Stimulated activated CD8-positive, alpha-beta memory T cell treated with anti-CD3 and anti-CD28 coated beads, Interleukin-12 subunit alpha, Interleukin-12 subunit beta, amount 100 ng/mL, for 1 hour (primary cell): Measurements from ENCODE around the gene ERG.

ENCODE experiments used
- DNase-seq: peaks from one replicate; pipeline ENCODE4 v3.0.0-alpha.2; 2020; ENCODE audit warnings: low read depth

ERG gene

DNA sequence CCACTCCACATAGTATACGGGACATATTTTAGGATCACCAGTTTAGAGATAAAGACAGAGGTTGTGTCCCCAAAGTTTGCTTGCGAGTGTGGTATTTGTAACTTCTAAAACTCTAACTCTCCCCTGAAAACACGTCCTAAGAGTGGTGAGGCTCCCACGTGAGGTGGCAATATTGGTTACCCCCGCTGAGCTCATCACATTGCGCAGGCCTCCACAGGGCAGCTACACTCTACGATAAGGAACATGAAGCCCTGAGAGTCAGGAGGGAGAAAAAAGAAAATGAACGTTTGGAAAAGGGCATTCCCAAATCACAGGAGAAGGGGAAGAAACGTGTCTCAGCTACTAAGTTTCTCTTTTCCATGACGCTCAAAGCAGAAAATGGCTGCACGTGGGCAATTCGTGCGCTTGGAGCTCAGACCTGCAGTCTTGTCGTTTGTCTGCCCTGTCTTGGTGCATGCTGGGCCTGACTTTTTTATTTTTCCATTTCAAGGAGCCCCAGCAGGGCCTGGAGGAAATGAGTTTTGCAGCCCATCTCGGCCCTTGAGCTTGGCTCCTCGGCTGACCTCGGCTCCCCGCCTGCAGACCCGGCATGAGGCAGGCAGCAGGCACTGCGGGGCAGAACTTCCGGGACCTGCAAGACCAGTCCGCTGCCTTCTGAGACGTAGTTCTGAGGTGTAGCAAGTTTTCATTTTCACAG, 25.7 kb downstream of the ERG start:
- no peak for DNase-seq

- no peak for DNase-seq
These were observed 26.5 kb downstream of the ERG start for GRCh38 chr21:38471766-38472165.

- no peak for DNase-seq
These were observed 27.5 kb downstream of the ERG start for GRCh38 chr21:38470755-38471154.

GRCh38 chr21:38469642-38470041, 28.6 kb downstream of the ERG start:
- DNase-seq, result no peak

DNA sequence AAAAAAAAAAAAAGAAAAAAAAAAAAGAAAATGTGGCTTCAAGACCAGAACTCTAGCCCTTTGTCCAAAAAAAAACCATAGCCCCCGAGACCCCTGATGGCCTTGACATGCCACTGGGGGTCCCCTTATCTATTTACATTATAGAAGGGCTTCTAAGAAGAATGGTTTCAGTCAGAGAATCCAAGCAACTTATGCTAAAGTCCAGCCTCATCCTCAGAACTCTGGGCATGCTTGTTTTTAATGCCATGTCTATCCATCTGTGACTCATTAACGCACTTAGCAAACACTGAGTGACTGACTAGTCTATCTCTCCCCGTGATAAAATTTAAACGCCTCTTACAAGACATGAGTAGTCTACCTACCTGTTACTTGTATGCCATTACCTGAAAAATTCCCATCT, 29.3 kb downstream of the ERG start:
- DNase-seq, result no peak

GRCh38 chr21:38467911-38468310, 30.4 kb downstream of the ERG start:
- no peak for DNase-seq

DNA sequence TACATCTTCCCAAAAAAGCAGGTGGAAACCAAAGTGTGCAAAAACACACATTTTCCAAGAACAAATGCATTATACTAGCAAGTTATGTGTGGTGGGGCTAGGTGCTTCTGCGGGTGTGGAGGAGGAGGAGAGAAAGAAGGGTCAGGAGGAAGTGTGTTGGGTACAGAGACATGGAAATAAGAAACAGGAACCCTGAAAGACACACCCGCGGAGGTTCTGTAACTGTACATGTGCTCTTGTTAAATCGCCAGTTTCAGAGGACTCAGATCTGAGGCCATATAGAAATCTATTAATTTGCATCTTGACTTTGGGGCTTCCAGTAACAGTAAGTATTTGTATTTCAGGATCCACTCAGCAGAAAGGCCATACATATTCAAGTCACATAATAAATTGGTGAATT, 30.9 kb downstream of the ERG start:
- DNase-seq, result no peak

DNA sequence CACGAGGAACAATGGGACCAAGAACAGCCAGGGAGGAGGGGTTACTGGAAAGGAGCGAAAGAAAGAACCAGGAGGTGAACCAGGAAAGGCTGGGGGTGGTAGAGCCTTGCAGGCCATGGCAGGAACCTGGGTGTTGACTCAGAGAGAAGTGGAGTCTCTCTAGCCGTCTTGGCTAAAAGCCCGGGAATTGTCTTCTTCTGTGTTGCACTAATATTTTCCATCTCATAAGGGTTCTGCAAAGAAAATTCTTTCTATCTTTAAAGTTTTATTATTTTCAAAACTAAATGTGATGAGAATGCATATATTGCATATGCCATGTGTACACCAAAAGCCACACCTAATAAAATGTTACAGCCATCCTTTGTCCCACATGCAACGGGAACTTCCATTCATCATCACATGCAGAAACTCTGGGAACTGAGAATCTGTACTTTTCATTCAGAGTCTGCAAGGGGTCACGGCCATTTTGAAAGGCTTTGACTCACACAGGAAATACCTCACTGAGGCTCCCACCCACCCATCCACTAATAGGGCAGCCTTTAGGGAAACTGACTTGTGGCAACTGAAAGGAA, 38.0 kb downstream of the ERG start:
- no peak for DNase-seq

DNA sequence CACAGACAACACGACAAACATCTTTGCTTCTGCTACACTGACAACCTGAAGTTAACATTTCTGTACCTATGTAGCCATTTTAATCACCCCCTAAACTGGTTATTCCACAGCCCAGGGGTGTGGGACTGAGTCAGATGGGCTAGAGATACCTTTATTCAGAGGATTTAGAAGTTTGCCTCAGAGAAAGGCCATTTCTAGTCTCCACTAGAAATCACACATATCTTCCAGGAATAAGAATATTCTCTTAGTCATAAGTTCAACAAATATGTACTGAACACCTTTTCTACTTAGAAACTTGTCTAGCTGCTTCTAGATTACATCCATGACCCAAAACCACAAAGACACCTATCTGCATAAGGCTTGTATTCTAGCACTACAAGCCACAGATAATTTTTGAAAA, 38.8 kb downstream of the ERG start:
- no peak for DNase-seq

- no peak for DNase-seq
These were observed 42.9 kb downstream of the ERG start for GRCh38 chr21:38455403-38455802.

- no peak for DNase-seq
These were observed 43.6 kb downstream of the ERG start for GRCh38 chr21:38454702-38455101.

DNA sequence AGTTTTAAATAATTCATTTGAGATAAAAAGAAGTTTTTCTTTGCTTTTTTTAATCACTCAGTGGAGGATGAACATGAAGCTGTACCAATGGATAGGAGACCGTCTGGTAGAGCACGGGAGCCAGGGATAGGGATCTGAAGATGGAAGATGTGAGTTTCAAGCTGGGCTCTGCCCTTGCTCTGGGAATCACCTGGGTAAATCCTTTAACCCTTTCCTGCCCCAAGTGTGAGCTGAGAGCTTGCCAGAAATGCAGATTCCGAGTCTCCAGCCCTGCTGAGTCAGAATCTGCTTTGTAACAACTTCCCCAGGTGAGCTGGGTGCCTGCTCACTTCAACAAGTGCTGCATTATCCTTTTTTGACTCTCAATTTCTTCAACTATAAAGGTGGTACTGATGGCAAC, 44.1 kb downstream of the ERG start:
- DNase-seq, result no peak

- no peak for DNase-seq
These were observed 49.4 kb downstream of the ERG start for GRCh38 chr21:38448671-38449385.

GRCh38 chr21:38447611-38448010, 50.7 kb downstream of the ERG start:
- no peak for DNase-seq

DNA sequence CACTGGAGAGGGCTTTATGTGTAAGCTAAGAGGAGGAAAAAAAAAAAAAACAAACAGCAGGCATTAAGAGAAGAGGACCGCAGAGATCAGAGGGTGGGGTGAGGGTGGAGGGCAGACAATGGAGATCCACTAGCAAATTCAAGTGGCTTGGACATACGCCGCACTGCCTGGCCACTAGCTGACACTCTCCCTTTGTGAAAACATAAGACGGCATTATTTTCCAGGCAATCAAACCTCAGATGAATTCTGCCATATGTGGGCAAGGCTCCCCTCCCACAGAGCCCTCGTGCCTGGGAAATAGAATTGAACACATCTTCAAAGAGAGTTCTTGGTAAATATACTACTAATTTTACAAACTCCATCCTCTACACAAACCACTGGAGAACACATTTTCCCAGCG, 53.6 kb downstream of the ERG start:
- DNase-seq, result no peak

GRCh38 chr21:38443110-38443509, 55.2 kb downstream of the ERG start:
- DNase-seq, result no peak

GRCh38 chr21:38441153-38441552, 57.1 kb downstream of the ERG start:
- no peak for DNase-seq

GRCh38 chr21:38440746-38441145, 57.5 kb downstream of the ERG start:
- DNase-seq, result no peak

- no peak for DNase-seq
These were observed 58.3 kb downstream of the ERG start for GRCh38 chr21:38439957-38440356.

GRCh38 chr21:38439426-38439825, 58.9 kb downstream of the ERG start:
- DNase-seq, result no peak

DNA sequence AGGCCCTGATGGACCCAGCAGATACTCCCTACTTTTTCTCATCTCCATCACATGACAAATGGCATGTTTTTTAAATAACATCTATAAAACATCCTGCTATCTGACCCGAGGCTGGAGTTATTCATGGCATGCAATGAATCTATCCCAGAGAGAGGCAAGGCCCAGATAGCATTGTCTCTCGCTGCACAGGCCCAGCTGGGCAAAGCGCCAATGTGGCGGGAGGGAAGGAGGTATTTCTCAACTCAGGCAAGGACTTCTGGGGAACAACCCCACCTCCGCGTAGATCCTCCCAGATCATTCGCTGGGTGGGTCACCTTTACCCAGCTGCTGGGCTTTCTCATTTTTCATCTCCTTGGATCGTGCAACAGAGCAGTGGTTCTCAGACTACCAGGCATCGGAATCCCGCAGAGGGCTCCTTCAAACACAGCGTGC, 59.8 kb downstream of the ERG start:
- no peak for DNase-seq

- DNase-seq, result no peak
These were observed 61.9 kb downstream of the ERG start for GRCh38 chr21:38436341-38436740.

- no peak for DNase-seq
These were observed 63.3 kb downstream of the ERG start for GRCh38 chr21:38434913-38435533.
